Lower lobe of right lung (tissue), 2 donors: ENCODE data around the gene WDR43. TPM values are rescaled to one million over a fixed set of nuclear protein-coding genes. Genes with fewer than 3 reads are reported as not detected.

ENCODE experiments used
- ATAC-seq, 2 donors: fragments of 200-7000 bp; cut with Tn5 transposase; one replicate each; pipeline ENCODE4 v1.9.1; 2020 to 2022; ENCODE audit warnings: mild to moderate bottlenecking in 2 of 2, moderate library complexity in 2 of 2
- DNase-seq: peaks from one replicate; pipeline ENCODE4 v3.0.0-alpha.2; 2020
- H3K27ac ChIP-seq: fragments of 200-600 bp; one replicate; pipeline ENCODE4 v1.8.0; 2022
- H3K27me3 ChIP-seq: fragments of 200-600 bp; one replicate; pipeline ENCODE4 v1.8.0; 2022; ENCODE audit warnings: low read depth
- H3K36me3 ChIP-seq: fragments of 200-600 bp; one replicate; pipeline ENCODE4 v1.8.0; 2022; ENCODE audit warnings: mild to moderate bottlenecking
- H3K4me1 ChIP-seq: fragments of 200-600 bp; one replicate; pipeline ENCODE4 v1.8.0; 2022
- H3K4me3 ChIP-seq: fragments of 200-600 bp; one replicate; pipeline ENCODE4 v1.8.0; 2022; ENCODE audit warnings: mild to moderate bottlenecking
- H3K9me3 ChIP-seq: fragments of 200-600 bp; one replicate; pipeline ENCODE4 v1.8.0; 2022
- intact Hi-C: fragments of 100-400 bp; cut with DNase I; formaldehyde crosslinking; loops from one replicate; pipeline ENCODE4 v1.11.0; 2022
- total RNA-seq: library from RNA; stranded (reverse); fragmentation: NEBNext Ultra II Directional; extraction: Animal tissue kit (Norgen Biotek cat#: 25700); gene quantifications from one replicate; pipeline ENCODE4 v1.2.1, GENCODE V29; 2021
- TF ChIP-seq, protein P1 (sequence below): fragments of 200-600 bp; IDR thresholded peaks from one replicate; pipeline ENCODE4 v1.8.0; 2022; ENCODE audit warnings: antibody characterized with exemption, mild to moderate bottlenecking
- donor health status: DM: no; HTN: yes; CAD: no; lungs with severe emphysema.

Gene WDR43
- total RNA-seq, 1 donor from 2014 or later, result 27.9 TPM

DNA sequence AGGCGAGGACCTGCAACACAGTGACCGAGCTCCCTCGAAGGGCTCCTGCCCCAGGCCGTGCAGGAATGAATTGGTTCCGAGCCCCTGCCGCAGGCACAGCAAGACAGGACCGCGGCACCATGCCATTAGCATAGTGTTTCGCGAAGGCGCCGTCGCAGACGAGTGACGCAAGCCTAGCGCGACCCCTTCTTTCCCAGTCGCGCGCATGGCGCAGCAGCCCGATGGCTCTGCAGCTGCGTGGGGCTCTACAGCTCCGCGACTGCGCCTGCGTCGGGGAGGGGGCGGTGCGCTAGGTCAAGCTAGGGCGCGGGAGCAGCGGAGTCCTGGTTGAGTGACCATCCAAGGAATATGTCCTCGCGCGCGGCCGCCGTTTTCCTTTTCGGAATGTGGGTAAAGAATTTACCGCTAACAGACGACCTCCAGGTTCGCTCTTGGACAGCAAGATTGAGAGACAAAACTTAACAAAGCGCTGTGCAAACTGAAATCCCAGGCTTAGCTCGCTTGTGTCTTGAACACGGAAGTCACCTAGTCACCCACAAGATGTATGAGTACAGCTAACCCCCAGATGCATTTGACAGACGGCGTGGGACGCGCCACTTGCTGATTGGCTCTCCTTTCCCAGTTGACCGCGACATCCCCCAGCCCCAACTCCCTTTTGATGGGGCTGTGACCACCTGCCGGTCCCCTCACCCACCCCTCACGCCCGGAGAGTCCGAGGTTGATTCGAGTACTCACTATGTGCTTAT is 24.1 kb upstream of the WDR43 start, which contains the start of gene TRMT61B:
TSS of gene TRMT61B (minus strand) at position 164 of the 746 bp plus-strand sequence. CDS start at position 132, 32 bp downstream.
- peak within 1 kb of the TSS; percentile 99 for H3K4me3 ChIP-seq
- peak within 1 kb of the TSS; percentile 90 for H3K27ac ChIP-seq
- peak; percentile 98 for DNase-seq
- H3K27me3 ChIP-seq, result no peaks in the 10 kb centered on the region
- peak; percentile 100 for ATAC-seq
- H3K9me3 ChIP-seq, result no peaks in the 10 kb centered on the region
- TF ChIP-seq, protein P1, sequence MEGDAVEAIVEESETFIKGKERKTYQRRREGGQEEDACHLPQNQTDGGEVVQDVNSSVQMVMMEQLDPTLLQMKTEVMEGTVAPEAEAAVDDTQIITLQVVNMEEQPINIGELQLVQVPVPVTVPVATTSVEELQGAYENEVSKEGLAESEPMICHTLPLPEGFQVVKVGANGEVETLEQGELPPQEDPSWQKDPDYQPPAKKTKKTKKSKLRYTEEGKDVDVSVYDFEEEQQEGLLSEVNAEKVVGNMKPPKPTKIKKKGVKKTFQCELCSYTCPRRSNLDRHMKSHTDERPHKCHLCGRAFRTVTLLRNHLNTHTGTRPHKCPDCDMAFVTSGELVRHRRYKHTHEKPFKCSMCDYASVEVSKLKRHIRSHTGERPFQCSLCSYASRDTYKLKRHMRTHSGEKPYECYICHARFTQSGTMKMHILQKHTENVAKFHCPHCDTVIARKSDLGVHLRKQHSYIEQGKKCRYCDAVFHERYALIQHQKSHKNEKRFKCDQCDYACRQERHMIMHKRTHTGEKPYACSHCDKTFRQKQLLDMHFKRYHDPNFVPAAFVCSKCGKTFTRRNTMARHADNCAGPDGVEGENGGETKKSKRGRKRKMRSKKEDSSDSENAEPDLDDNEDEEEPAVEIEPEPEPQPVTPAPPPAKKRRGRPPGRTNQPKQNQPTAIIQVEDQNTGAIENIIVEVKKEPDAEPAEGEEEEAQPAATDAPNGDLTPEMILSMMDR, result no peak
- peaks cover 29% of the 10 kb centered on the region for H3K4me1 ChIP-seq
- intact Hi-C loops, result no loop called here
- no peaks in the 10 kb centered on the region for H3K36me3 ChIP-seq

DNA sequence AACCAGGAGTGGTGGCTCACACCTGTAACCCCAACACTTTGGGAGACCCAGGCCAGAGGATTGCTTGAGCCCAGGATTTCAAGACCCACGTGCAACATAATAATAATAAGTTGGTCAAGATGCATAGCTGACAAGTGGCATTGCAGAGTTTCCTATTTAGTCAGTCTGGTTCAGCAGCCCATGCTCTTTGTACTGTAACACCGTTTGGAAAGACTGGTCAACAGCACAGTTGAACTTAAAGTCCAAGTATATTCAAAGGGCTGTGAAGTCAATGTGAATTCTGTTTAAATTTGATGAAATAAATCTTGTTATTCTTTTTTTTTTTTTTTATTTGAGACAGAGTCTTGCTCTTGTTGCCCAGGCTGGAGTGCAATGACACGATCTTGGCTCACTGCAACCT is 22.8 kb upstream of the WDR43 start:
- Histone ChIP-seq H3K27ac (no peak overlapping the region), H3K27me3 (no peaks in the 10 kb centered on the region), H3K9me3 (no peaks in the 10 kb centered on the region), H3K36me3 (no peaks in the 10 kb centered on the region), H3K4me3 (no peak overlapping the region), H3K4me1 (peaks cover 29% of the 10 kb centered on the region)
- TF ChIP-seq, protein P1, result no peak
- DNase-seq (no peak), ATAC-seq (no peak)
- intact Hi-C loops, result no loop called here

DNA sequence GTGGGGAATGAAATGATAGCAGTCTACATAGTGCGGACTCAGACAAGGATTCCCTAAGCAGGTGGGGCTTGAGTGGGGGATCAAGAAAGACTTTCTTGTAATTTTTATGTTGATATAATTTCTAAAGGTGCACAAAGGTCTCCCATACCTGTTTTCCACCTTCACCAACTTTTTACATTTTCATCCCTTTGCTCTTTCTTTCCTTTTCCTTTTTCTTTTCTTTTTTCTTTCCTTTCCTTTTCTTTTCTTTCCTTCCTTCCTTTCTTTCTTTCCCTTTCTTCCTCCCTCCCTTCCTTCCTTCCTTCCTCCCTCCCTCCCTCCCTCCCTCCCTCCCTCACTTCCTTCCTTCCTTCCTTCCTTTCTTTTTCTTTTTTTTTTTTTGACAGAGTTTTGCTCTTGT is 14.3 kb upstream of the WDR43 start:
- H3K36me3 ChIP-seq, result no peaks in the 10 kb centered on the region
- intact Hi-C loops, result no loop called here
- H3K4me1 ChIP-seq, result no peaks in the 10 kb centered on the region
- H3K27ac ChIP-seq, result no peak overlapping the region
- ATAC-seq (no peak), DNase-seq (no peak)
- H3K27me3 ChIP-seq, result no peaks in the 10 kb centered on the region
- TF ChIP-seq, protein P1, result no peak
- no peak overlapping the region for H3K4me3 ChIP-seq
- no peaks in the 10 kb centered on the region for H3K9me3 ChIP-seq

DNA sequence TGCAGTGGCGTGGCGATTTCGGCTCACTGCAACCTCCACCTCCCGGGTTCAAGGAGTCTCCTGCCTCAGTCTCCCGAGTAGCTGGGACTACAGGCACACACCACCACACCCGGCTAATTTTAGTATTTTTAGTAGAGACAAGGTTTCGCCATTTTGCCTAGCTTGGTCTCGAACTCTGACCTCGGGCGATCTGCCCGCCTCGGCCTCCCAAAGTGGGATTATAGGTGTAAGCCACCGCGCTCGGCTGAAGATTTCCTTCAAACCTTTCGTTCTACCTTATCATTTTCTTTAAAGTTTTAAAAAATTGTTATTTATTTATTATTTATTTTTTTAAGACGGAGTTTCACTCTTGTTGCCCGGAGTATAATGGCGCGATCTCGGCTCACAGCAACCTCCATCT is 979 bp upstream of the WDR43 start:
- H3K27me3 ChIP-seq, result no peaks in the 10 kb centered on the region
- no peaks in the 10 kb centered on the region for H3K9me3 ChIP-seq
- TF ChIP-seq, protein P1, result no peak
- no peak overlapping the region for H3K27ac ChIP-seq
- H3K36me3 ChIP-seq, result no peaks in the 10 kb centered on the region
- intact Hi-C loops, result no loop called here
- no peak overlapping the region for H3K4me3 ChIP-seq
- H3K4me1 ChIP-seq, result peaks cover 29% of the 10 kb centered on the region
- no peak for DNase-seq
- no peak for ATAC-seq

DNA sequence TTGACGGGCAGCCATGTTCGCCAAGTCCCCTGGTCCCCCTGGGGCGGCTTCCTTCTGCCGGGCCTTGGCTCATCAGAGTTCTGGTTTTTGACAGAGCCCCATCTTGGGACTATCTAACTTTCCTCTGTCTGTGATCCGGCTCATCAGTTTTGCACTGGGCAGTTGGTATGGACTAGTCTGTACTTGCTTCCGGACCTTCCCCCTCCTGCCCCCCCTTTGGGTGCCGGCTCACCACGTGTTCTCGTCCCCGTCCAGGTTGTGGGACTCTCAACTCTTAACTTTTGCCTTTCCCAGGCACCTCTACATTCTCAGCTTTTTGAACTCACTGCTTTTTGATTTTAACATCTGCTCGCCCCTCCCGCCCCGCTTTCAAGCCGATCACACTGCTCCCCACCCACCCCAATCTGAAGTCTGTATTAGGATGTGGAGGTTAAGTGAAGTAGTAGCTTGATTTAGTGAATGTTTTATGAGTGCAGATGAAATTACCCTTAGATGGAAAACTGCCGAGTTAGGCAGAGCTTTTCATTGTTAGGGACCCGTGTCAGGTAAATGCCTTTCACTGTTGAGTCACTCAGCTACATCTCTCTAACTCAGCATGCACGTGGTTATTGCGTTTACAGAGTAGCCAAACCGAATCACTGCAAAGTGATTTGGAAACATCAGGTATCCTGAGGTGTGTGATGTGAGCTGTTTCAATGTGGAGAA is 874 bp downstream of the WDR43 start:
- no peaks in the 10 kb centered on the region for H3K9me3 ChIP-seq
- H3K27me3 ChIP-seq, result no peaks in the 10 kb centered on the region
- H3K4me1 ChIP-seq, result peaks cover 30% of the 10 kb centered on the region
- DNase-seq, result no peak
- TF ChIP-seq, protein P1, result no peak
- H3K27ac ChIP-seq, result peak overlapping the region; percentile 89
- peak; percentile 3 to 31 for ATAC-seq
- H3K4me3 ChIP-seq, result peak overlapping the region; percentile 99
- intact Hi-C loops, result no loop called here
- no peaks in the 10 kb centered on the region for H3K36me3 ChIP-seq
